ENCODE measurements around the gene F10.
"Not testable (repeated sequence)": the region's sequence is repeated elsewhere in the genome, so short reads cannot be mapped to it uniquely, and the experiment has no call there.

The F10 gene

GRCh38 chr13:113153810-113154748 lies 31.5 kb downstream of the F10 start:
- DNase-seq (ENCODE audit: low spot score) = peak; percentile 82

GRCh38 chr13:113155201-113155600 lies 32.6 kb downstream of the F10 start:
- no peak for DNase-seq (ENCODE audit: low spot score)

GRCh38 chr13:113155982-113156655 lies 33.5 kb downstream of the F10 start:
- DNase-seq (ENCODE audit: low spot score) = no peak

- DNase-seq (ENCODE audit: low spot score) = no peak
These were observed 34.8 kb downstream of the F10 start for GRCh38 chr13:113157206-113157928.

GRCh38 chr13:113157929-113158747 lies 35.5 kb downstream of the F10 start, which contains the start of gene PROZ:
PROZ (plus strand) TSS chr13:113158648; CDS start chr13:113158661, 13 bp downstream.
- no peak for DNase-seq (ENCODE audit: low spot score)

GRCh38 chr13:113158946-113159345 lies 36.3 kb downstream of the F10 start:
- DNase-seq (ENCODE audit: low spot score) = no peak

GRCh38 chr13:113159701-113160100 lies 37.1 kb downstream of the F10 start:
- DNase-seq (ENCODE audit: low spot score) = no peak

- no peak for DNase-seq (ENCODE audit: low spot score)
These were observed 38.4 kb downstream of the F10 start for GRCh38 chr13:113160983-113161382.

- DNase-seq (ENCODE audit: low spot score) = no peak
These were observed 38.8 kb downstream of the F10 start for GRCh38 chr13:113161433-113161832.

GRCh38 chr13:113161975-113162374 lies 39.4 kb downstream of the F10 start:
- not testable (repeated sequence) for DNase-seq (ENCODE audit: low spot score)

GRCh38 chr13:113162783-113163685 lies 40.4 kb downstream of the F10 start:
- no peak for DNase-seq (ENCODE audit: low spot score)

- DNase-seq (ENCODE audit: low spot score) = no peak
These were observed 41.9 kb downstream of the F10 start for GRCh38 chr13:113164492-113164891.

GRCh38 chr13:113166266-113166665 lies 43.7 kb downstream of the F10 start:
- no peak for DNase-seq (ENCODE audit: low spot score)

GRCh38 chr13:113166681-113167080 lies 44.1 kb downstream of the F10 start:
- DNase-seq (ENCODE audit: low spot score) = no peak

GRCh38 chr13:113167155-113167554 lies 44.6 kb downstream of the F10 start:
- DNase-seq (ENCODE audit: low spot score) = no peak

- no peak for DNase-seq (ENCODE audit: low spot score)
These were observed 45.0 kb downstream of the F10 start for GRCh38 chr13:113167575-113167974.

GRCh38 chr13:113168211-113168610 lies 45.6 kb downstream of the F10 start:
- no peak for DNase-seq (ENCODE audit: low spot score)

- no peak for DNase-seq (ENCODE audit: low spot score)
These were observed 47.0 kb downstream of the F10 start for GRCh38 chr13:113169277-113170272.

GRCh38 chr13:113170511-113170910 lies 47.9 kb downstream of the F10 start:
- no peak for DNase-seq (ENCODE audit: low spot score)

Data from hepatic stellate cell (primary cell).